ENCODE data around the gene ADGRD2.

ADGRD2 gene

GRCh38 chr9:124454791-124455443, 4.7 kb downstream of the ADGRD2 start:
- DNase-seq: no peak
- in situ Hi-C loops (cut with MboI; ENCODE audit: low pct_unique_long_range_greater_than_20kb, low sequenced_read_pairs): no loop called here

GRCh38 chr9:124455820-124456219, 5.6 kb downstream of the ADGRD2 start:
- in situ Hi-C loops (cut with MboI; ENCODE audit: low pct_unique_long_range_greater_than_20kb, low sequenced_read_pairs): no loop called here
- DNase-seq: no peak

DNA sequence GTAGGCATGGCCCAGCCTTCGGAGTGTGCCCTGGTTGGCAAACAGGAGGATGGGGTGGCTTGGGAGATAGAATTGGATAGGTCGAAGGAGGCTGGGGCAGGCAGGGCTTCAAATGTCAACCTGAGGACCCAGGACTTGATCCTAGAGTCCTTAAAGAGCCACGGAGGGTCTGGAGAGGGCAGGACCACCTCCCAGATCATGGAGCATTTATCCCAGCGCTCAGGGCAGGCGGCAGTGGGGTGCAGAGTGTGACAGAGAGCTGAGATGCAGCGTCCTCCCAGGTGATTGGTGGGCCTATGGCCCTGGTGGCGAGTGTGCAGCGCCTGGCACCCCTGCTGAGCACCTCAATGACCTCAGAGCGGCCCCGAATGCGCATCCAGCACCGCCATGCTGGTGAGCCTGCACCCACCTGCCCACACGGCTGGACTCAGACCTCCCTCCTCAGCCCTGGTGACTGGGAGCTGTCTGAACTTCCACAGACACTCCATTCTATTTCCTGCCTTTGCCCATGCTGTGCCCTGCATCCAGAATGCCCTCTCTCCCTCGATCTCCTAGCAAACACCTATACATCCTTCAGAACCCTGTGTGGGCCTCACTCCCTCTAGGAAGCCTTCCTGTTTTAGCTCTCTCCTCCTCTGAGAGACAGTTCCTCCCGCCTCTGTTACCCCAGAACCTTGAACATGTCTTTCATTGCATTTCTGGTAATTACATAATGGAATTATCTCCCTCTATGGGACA, 6.3 kb downstream of the ADGRD2 start:
- DNase-seq: no peak
- in situ Hi-C loops (cut with MboI; ENCODE audit: low pct_unique_long_range_greater_than_20kb, low sequenced_read_pairs): no loop called here

DNA sequence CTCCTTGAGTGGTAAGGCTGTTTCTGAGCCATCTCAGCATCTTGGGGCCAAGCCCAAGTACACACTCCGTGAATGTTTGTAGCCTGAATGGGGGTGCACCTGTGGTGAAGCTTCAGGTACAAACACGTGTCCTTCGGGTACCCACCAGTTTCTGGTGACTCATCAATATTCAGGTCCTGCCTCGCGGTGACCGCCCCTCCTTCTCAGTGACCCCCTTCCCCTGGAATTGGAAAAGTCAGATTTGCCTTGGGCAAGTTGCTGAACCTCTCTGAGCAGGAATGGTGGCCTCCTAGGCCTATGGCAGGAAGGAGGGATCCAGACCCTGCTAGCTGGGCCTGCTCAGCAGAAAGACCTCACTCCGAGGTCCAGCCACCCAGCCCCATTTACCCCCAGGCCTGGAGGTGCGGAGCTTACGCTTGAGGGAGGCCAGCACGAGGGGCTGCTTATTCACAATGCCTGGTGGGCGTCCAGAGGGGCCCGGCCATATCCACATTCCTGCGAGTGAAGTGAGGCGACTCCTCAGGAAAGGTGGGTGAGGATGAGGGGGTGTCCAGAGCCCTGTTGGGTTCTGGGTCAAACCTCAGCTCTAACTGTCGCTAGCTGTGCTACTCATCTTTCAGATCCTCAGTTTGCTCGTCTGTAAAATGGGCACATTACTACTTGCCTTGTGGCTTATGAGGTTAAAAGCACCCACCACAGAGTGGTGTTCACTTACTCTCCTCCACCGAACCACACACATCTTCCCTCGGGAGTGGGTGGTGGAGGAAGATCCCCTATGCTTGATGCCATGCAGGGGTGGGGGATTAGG, 7.0 kb downstream of the ADGRD2 start:
- no peak for DNase-seq

GRCh38 chr9:124457887-124458431, 7.7 kb downstream of the ADGRD2 start:
- in situ Hi-C loops (cut with MboI; ENCODE audit: low pct_unique_long_range_greater_than_20kb, low sequenced_read_pairs): no loop called here
- no peak for DNase-seq

More for the DNA sequence above, 7.0 kb downstream of the ADGRD2 start:
- in situ Hi-C loops (cut with MboI; ENCODE audit: low pct_unique_long_range_greater_than_20kb, low sequenced_read_pairs): no loop called here

DNA sequence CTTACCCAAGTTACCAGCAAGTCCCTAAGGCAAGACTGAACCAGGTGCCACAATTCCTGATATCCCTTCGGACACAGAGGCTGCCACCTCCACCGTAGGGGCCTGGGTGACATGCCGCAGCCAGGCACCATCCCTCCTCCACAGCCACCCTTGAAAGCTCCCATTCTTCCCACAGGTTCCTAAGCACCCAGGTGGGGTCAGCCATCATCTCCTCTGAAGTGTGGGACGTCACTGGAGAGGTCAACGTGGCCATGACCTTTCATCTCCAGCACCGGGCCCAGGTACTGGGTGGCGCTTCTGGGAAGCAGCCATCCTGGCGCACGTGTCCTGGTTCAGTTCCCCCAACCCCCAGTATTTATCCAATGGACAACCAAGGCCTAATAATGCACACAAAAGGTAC, 8.2 kb downstream of the ADGRD2 start:
- in situ Hi-C loops (cut with MboI; ENCODE audit: low pct_unique_long_range_greater_than_20kb, low sequenced_read_pairs): no loop called here
- no peak for DNase-seq

DNA sequence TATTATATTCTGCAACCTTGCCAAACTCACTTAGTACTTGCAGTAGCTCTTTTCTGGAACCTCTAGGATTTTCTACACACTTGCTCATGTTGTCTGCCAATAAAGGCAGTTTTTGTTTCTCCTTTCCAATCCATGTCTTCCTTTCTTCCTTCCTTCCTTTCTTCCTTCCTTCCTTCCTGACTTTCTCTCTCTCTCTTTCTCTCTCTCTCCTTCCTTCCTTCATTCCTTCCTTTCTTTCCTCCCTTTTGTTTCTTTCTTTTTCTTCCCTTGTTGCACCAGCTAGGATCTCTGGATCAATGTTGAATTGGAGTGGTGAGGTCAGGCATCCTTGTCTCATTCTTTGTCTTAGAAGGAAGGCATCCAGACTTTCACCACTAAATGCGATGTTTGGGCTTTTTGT, 12.5 kb downstream of the ADGRD2 start:
- DNase-seq: no peak
- in situ Hi-C loops (cut with MboI; ENCODE audit: low pct_unique_long_range_greater_than_20kb, low sequenced_read_pairs): no loop called here

- DNase-seq: no peak
Observed at GRCh38 chr9:124465736-124466135, 15.5 kb downstream of the ADGRD2 start.

GRCh38 chr9:124467410-124468060, 17.3 kb downstream of the ADGRD2 start:
- DNase-seq: no peak
- in situ Hi-C loops (cut with MboI; ENCODE audit: low pct_unique_long_range_greater_than_20kb, low sequenced_read_pairs): no loop called here

More at GRCh38 chr9:124465736-124466135, 15.5 kb downstream of the ADGRD2 start:
- in situ Hi-C loops (cut with MboI; ENCODE audit: low pct_unique_long_range_greater_than_20kb, low sequenced_read_pairs): no loop called here

- in situ Hi-C loops (cut with MboI; ENCODE audit: low pct_unique_long_range_greater_than_20kb, low sequenced_read_pairs): no loop called here
- DNase-seq: peak; percentile 14
Observed at GRCh38 chr9:124468061-124468740, 17.9 kb downstream of the ADGRD2 start.

DNA sequence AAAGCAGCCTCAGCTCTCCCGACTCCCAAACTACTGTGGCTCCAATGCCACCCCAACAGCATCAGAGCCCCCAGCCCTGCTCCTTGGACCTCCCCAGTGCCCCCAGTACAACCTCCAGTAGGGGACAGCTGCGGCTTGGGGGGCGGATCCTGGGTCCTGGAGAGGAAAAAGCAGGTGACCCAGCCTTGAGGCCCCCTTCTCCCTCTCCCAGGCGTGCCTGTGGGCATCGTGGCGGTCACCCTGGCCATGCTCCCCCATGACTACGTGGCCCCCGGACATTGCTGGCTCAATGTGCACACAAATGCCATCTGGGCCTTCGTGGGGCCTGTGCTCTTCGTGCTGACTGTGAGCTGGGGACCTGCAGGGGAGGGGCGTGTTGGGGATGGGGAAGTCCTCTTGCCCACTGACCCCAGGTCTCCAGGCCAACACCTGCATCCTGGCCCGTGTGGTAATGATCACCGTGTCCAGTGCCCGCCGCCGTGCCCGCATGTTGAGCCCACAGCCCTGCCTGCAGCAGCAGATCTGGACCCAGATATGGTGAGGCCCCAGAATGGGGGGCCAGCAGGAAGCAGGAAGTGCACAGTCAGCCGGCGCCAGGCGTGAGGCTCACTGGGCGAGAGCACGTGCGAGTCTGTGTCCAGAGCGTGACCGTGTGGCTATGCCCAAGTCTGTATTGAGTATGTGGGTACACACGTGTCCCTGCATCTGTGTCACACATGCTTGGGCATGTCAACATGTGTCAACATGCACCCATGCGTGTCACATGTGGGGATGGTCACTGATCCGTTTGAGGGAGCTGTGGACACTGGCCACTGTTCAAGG, 19.0 kb downstream of the ADGRD2 start:
- DNase-seq: no peak
- in situ Hi-C loops (cut with MboI; ENCODE audit: low pct_unique_long_range_greater_than_20kb, low sequenced_read_pairs): no loop called here

- DNase-seq: no peak
- in situ Hi-C loops (cut with MboI; ENCODE audit: low pct_unique_long_range_greater_than_20kb, low sequenced_read_pairs): no loop called here
Observed at GRCh38 chr9:124470306-124470705, 20.1 kb downstream of the ADGRD2 start.

- no peak for DNase-seq
- in situ Hi-C loops (cut with MboI; ENCODE audit: low pct_unique_long_range_greater_than_20kb, low sequenced_read_pairs): no loop called here
Observed at GRCh38 chr9:124470726-124471125, 20.5 kb downstream of the ADGRD2 start.

DNA sequence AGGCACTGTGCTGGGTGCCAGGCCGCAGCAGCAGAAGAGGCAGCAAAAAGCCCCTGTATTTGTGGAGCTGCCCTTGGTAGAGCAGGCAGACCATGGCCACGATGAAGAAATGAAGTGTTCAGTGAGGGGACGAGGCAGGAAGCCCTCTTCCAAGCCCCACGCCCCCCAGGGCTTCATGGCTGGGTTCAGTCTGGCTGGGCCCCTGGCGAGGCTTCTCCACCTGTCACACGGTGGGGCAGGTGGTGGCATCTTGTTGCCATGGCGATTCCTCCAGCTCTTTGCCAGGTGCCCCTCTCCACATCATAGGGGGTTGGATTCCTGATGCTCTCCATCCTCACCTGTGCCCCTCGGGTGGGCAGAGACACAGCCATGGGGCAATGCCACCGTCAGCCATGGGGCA, 21.5 kb downstream of the ADGRD2 start:
- no peak for DNase-seq
- in situ Hi-C loops (cut with MboI; ENCODE audit: low pct_unique_long_range_greater_than_20kb, low sequenced_read_pairs): no loop called here

DNA sequence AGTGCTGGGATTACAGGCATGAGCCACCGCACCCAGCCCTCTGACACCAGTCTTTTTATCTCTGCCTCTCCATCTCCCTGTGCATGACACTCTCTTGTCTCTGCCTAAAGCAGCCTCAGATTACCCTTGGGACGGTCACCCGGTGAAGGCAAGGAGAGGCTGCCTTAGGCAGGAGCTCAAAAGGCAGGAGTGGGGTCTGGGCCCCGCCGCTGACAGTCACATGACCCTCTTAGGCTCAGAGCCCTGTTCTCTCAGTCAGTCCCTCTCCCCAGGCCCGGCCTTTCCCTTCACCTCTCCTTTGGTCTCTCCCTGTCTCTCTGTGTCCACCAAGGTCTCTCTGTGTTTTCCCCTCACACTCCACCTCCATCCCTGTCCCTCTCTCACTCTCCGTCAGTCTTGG, 22.5 kb downstream of the ADGRD2 start:
- DNase-seq: no peak
- in situ Hi-C loops (cut with MboI; ENCODE audit: low pct_unique_long_range_greater_than_20kb, low sequenced_read_pairs): no loop called here

DNA sequence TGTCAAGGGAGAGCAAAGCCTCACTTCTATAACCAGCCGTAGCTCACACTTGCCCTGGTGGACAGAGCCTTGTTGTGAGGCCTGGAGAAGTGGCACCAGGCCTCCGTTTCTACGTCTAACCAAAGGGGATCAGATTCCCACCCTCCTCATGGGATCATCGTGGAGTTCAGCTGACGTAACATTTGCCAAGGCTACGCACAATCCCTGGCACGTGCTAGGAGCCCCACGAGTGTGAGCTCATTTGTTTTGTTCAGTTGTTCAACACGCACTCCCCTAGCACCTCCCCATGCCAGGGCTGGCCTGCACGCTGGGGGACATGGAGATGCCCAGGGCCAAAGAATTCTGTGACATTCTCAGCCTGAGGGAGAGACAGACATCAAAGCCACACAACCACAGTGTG, 23.1 kb downstream of the ADGRD2 start:
- in situ Hi-C loops (cut with MboI; ENCODE audit: low pct_unique_long_range_greater_than_20kb, low sequenced_read_pairs): no loop called here
- no peak for DNase-seq

GRCh38 chr9:124474151-124474550, 23.9 kb downstream of the ADGRD2 start:
- in situ Hi-C loops (cut with MboI; ENCODE audit: low pct_unique_long_range_greater_than_20kb, low sequenced_read_pairs): no loop called here
- DNase-seq: no peak
